MM.1S (cell line): ENCODE measurements around the gene ISLR.

Experiments used
- EZH2 ChIP-seq: fragments of 300-600 bp; sonication (generic); optimal IDR thresholded peaks from 2 replicates; pipeline ENCODE3; 2017; ENCODE audit warnings: low read depth, mild to moderate bottlenecking, antibody characterized with exemption, low read length, mixed read lengths
- EZH2phosphoT487 ChIP-seq: fragments of 300-600 bp; sonication (generic); IDR thresholded peaks from 2 replicates; pipeline ENCODE4 v1.6.1; 2018; ENCODE audit warnings: antibody characterized with exemption, low read length
- TF ChIP-seq, protein P1 (sequence below): fragments of 300-600 bp; sonication (generic); IDR thresholded peaks from 2 replicates; pipeline ENCODE4 v1.5.1; 2016; ENCODE audit warnings: antibody characterized with exemption, low read length, mixed read lengths

DNA sequence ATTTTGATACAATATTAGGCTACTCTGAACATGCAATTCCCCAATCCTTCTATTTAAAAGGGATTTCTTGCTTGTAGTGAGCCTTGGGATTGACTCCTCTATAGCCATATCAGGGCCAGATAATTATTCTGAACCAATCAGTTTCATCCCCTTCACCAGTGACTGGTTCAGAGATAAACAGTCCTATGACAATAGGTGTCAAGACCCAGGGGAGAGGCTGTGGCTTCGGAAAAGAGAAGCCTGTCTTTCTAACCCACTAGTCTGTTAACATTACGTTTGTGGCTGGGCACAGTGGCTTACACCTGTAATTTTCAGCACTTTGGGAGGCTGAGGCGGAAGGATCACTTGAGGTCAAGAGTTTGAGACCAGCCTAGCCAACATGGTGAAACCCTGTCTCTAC is 49.3 kb upstream of the ISLR start:
- TF ChIP-seq, protein P1, sequence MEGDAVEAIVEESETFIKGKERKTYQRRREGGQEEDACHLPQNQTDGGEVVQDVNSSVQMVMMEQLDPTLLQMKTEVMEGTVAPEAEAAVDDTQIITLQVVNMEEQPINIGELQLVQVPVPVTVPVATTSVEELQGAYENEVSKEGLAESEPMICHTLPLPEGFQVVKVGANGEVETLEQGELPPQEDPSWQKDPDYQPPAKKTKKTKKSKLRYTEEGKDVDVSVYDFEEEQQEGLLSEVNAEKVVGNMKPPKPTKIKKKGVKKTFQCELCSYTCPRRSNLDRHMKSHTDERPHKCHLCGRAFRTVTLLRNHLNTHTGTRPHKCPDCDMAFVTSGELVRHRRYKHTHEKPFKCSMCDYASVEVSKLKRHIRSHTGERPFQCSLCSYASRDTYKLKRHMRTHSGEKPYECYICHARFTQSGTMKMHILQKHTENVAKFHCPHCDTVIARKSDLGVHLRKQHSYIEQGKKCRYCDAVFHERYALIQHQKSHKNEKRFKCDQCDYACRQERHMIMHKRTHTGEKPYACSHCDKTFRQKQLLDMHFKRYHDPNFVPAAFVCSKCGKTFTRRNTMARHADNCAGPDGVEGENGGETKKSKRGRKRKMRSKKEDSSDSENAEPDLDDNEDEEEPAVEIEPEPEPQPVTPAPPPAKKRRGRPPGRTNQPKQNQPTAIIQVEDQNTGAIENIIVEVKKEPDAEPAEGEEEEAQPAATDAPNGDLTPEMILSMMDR: no peak
- TF ChIP-seq EZH2: no peak
- no peak for TF ChIP-seq EZH2phosphoT487
